Heart right ventricle (tissue), 16 donors: ENCODE measurements around the gene NXPH1. TPM values are rescaled to one million over a fixed set of nuclear protein-coding genes. Genes with fewer than 3 reads are reported as not detected.

Source experiments
- ATAC-seq, 8 donors: fragments of 200-7000 bp; cut with Tn5 transposase; one replicate each; pipeline ENCODE4 v1.9.1; 2020; ENCODE audit warnings: mild to moderate bottlenecking in 8 of 8, moderate library complexity in 8 of 8, moderate number of reproducible peaks in 1 of 8
- DNase-seq, 2 donors: peaks; one replicate each; pipeline ENCODE4 v3.0.0-alpha.2; 2020
- H3K27ac ChIP-seq, 10 donors: fragments of 200-600 bp; sonication (generic) in 2 of 10; one replicate each; pipeline versions ENCODE4 v1.5.0 to v1.8.0; 2020 to 2022; ENCODE audit warnings: mild to moderate bottlenecking in 3 of 10
- H3K27me3 ChIP-seq, 7 donors: fragments of 200-600 bp; one replicate each; pipeline ENCODE4 v1.8.0; 2021 to 2022; ENCODE audit warnings: mild to moderate bottlenecking in 2 of 7
- H3K36me3 ChIP-seq, 9 donors: fragments of 200-600 bp; sonication (generic) in 1 of 9; one replicate each; pipeline versions ENCODE4 v1.5.0 to v1.8.0; 2020 to 2022; ENCODE audit warnings: mild to moderate bottlenecking in 2 of 9
- H3K4me1 ChIP-seq, 9 donors: fragments of 200-600 bp; sonication (generic) in 1 of 9; one replicate each; pipeline versions ENCODE4 v1.5.0 to v1.8.0; 2020 to 2022; ENCODE audit warnings: mild to moderate bottlenecking in 4 of 9
- H3K4me3 ChIP-seq, 10 donors: fragments of 200-600 bp; sonication (generic) in 2 of 10; one replicate each; pipeline versions ENCODE4 v1.5.0 to v1.8.0; 2020 to 2022; ENCODE audit warnings: mild to moderate bottlenecking in 7 of 10, moderate library complexity in 2 of 10
- H3K9me3 ChIP-seq, 11 donors: fragments of 200-600 bp in 10 of 11; sonication (generic) in 2 of 11; one replicate each; pipeline versions ENCODE4 v1.5.0 to v1.8.0; 2013 to 2022; ENCODE audit warnings: mild to moderate bottlenecking in 2 of 11, control low read depth in 1 of 11, moderate library complexity in 1 of 11
- CTCF ChIP-seq, 9 donors: fragments of 200-600 bp; sonication (generic) in 2 of 9; IDR thresholded peaks; one replicate each; pipeline versions ENCODE4 v1.5.0 to v1.8.0; 2021 to 2022; ENCODE audit warnings: antibody characterized with exemption in 9 of 9, mild to moderate bottlenecking in 5 of 9, moderate library complexity in 1 of 9
- WGBS, 2 donors: extraction: QIAGEN DNeasy Blood & Tissue Kit; methylation state at CpG; one replicate each; pipeline ENCODE4 v1.1.7; 2013; ENCODE audit warnings: inconsistent platforms in 1 of 2; 5-methylcytosine and 5-hydroxymethylcytosine counted together
- intact Hi-C, 10 donors: fragments of 100-400 bp; cut with DNase I; formaldehyde crosslinking; loops; one replicate each; pipeline versions ENCODE4 v1.11.1 to v1.14.2; 2022
- polyA plus RNA-seq, 2 donors: library from polyadenylated mRNA; stranded (reverse); fragments of 200-250 nt; gene quantifications; one replicate each; pipeline ENCODE4 v1.2.3, GENCODE V29; 2013
- total RNA-seq, 10 donors: library from RNA; stranded (reverse); fragmentation: NEBNext Ultra II Directional in 3 of 10; extraction: Animal tissue kit (Norgen Biotek cat#: 25700) in 3 of 10; gene quantifications; one replicate each; pipeline versions ENCODE4 v1.2.1 to v1.2.4, GENCODE V29; 2021 to 2023
- donor health status: Arrhythmogenic right ventricular cardiomyopathy.
- donor health status: ischemic (EF 13 %, LVEDD 7.1; RV severe dilation, severe dysfunction).
- donor health status: healthy with polysubstance abuse.
- donor health status: DM: no; HTN: yes; CAD: no.
- donor health status: DM: no; HTN: no; CAD: no.
- donor health status: ischemic (EF 25% LVEDD 6.9; RV normal size, moderate dysfunction).
- donor health status: ischemic (EF 25% LVEDD 5.7; RV mildly dilated, moderate dysfunction).
- donor health status: healthy.
- donor health status: DM: yes; HTN: yes; CAD: no.
- donor health status: Ischemic cardiomyopathy.
- donor health status: ischemic (EF 35%, LVEDD 5.7; RV mildly dilated, moderate dysfunction).
- donor health status: nonischemic (EF 11% LVEDD 7.7; RV severe dilation, severe dysfunction).
- donor health status: DM: yes; HTN: yes; CAD: no.
- donor health status: PGD.
- donor health status: ischemic (EF 29% LVEDD 5.4; RV normal size, mild dysfunction).
- donor health status: nonischemic (EF 23%, LVEDD 6.1; RV moderate dilation, normal function).

Gene NXPH1
- total and polyA plus RNA-seq, 12 donors = not detected

GRCh38 chr7:8480527-8480926 lies 47.1 kb downstream of the NXPH1 start:
- TF ChIP-seq CTCF (IDR thresholded peaks at IDR 0.05) = no peak
- 75 to 78% methylated on average over 3 of the region's 3 CpGs for WGBS, 2 donors
- H3K4me1 ChIP-seq = peaks cover 0 to 6% (median 0%) of the 10 kb centered on the region in 9 donors
- H3K4me3 ChIP-seq = no peak overlapping the region
- intact Hi-C loops = no loop called here
- DNase-seq (no peak), ATAC-seq (no peak)
- H3K36me3 ChIP-seq = no peaks in the 10 kb centered on the region
- H3K27me3 ChIP-seq = no peaks in the 10 kb centered on the region
- no peak overlapping the region for H3K27ac ChIP-seq
- peaks cover 0 to 34% (median 6%) of the 10 kb centered on the region in 11 donors for H3K9me3 ChIP-seq

DNA sequence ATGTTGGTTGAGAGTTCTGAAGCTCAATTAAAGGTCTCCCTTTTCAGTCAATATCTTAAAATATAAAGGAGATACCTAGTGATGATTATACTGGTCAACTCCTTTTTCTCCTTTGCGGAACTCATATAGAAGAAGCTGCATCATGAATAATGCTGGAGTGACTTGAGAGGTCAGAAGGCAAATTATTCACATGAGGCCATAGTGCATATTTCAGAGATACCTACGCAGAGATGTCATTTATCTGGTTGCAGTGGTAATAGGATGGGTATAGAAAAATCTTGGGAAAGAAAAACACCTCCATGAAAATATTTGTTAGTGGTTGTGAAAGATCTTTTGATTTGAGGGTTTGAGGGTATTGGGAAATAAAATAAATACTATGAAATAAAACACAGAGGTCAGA lies 47.7 kb downstream of the NXPH1 start:
- H3K36me3 ChIP-seq = no peaks in the 10 kb centered on the region
- WGBS, 2 donors = 88 to 91% methylated on average over 2 of the region's 2 CpGs

GRCh38 chr7:8481752-8482446 lies 48.5 kb downstream of the NXPH1 start:
- ATAC-seq (peak in 7 of 8 donors; percentile 8 to 80 (median 64)), DNase-seq (peak in 1 of 2 donors; percentile 13)
- no peaks in the 10 kb centered on the region for H3K36me3 ChIP-seq
- WGBS, 2 donors = 48 to 49% methylated on average over 4 of the region's 4 CpGs
- no peaks in the 10 kb centered on the region for H3K27me3 ChIP-seq
- H3K27ac ChIP-seq = no peak overlapping the region
- peaks cover 0 to 6% (median 0%) of the 10 kb centered on the region in 9 donors for H3K4me1 ChIP-seq
- peaks cover 0 to 27% (median 6%) of the 10 kb centered on the region in 11 donors for H3K9me3 ChIP-seq
- TF ChIP-seq CTCF (IDR thresholded peaks at IDR 0.05) = no peak
- intact Hi-C loops = no loop called here
- H3K4me3 ChIP-seq = no peak overlapping the region

More for the DNA sequence above, 47.7 kb downstream of the NXPH1 start:
- TF ChIP-seq CTCF (IDR thresholded peaks at IDR 0.05) = no peak
- H3K27me3 ChIP-seq = no peaks in the 10 kb centered on the region
- intact Hi-C loops = no loop called here
- H3K9me3 ChIP-seq = peaks cover 0 to 34% (median 6%) of the 10 kb centered on the region in 11 donors
- no peak overlapping the region for H3K27ac ChIP-seq
- no peak overlapping the region for H3K4me3 ChIP-seq
- no peak for ATAC-seq
- no peak for DNase-seq
- H3K4me1 ChIP-seq = peaks cover 0 to 6% (median 0%) of the 10 kb centered on the region in 9 donors

GRCh38 chr7:8490391-8491045 lies 57.1 kb downstream of the NXPH1 start:
- Histone ChIP-seq H3K36me3 (no peaks in the 10 kb centered on the region), H3K9me3 (peaks cover 0 to 3% (median 0%) of the 10 kb centered on the region in 11 donors), H3K4me1 (no peaks in the 10 kb centered on the region), H3K27ac (no peak overlapping the region), H3K27me3 (no peaks in the 10 kb centered on the region), H3K4me3 (no peak overlapping the region)
- intact Hi-C loops = no loop called here
- TF ChIP-seq CTCF (IDR thresholded peaks at IDR 0.05) = no peak
- DNase-seq = no peak
- ATAC-seq = no peak
- WGBS, 2 donors = 86 to 89% methylated on average over 4 of the region's 4 CpGs
